Right hindlimb (tissue), 1 donor: Measurements from ENCODE around the gene IGSF22.

Source experiments
- DNase-seq: peaks from one replicate; pipeline ENCODE4 v3.0.0-alpha.2; 2018

The IGSF22 gene

GRCh38 chr11:18726040-18726439, at the start of gene IGSF22:
IGSF22 (minus strand) TSS chr11:18726188; CDS start chr11:18724236, 1,952 bp downstream.
- no peak for DNase-seq

GRCh38 chr11:18774801-18775200, 48.8 kb upstream of the IGSF22 start:
- no peak for DNase-seq

GRCh38 chr11:18773681-18774080, 47.7 kb upstream of the IGSF22 start:
- no peak for DNase-seq

GRCh38 chr11:18773104-18773503, 47.1 kb upstream of the IGSF22 start:
- no peak for DNase-seq

- no peak for DNase-seq
Observed at GRCh38 chr11:18772211-18772610, 46.2 kb upstream of the IGSF22 start.

GRCh38 chr11:18771266-18772035, 45.5 kb upstream of the IGSF22 start:
- DNase-seq: no peak

- DNase-seq: no peak
Observed at GRCh38 chr11:18770479-18771125, 44.6 kb upstream of the IGSF22 start.

- no peak for DNase-seq
Observed at GRCh38 chr11:18769802-18770456, 43.9 kb upstream of the IGSF22 start.

GRCh38 chr11:18768978-18769377, 43.0 kb upstream of the IGSF22 start:
- DNase-seq: no peak

- no peak for DNase-seq
Observed at GRCh38 chr11:18768472-18768901, 42.5 kb upstream of the IGSF22 start.

- DNase-seq: no peak
Observed at GRCh38 chr11:18766015-18766414, 40.0 kb upstream of the IGSF22 start.

GRCh38 chr11:18765554-18765953, 39.6 kb upstream of the IGSF22 start:
- DNase-seq: no peak

- DNase-seq: no peak
Observed at GRCh38 chr11:18761741-18762140, 35.8 kb upstream of the IGSF22 start.

- DNase-seq: no peak
Observed at GRCh38 chr11:18761144-18761543, 35.2 kb upstream of the IGSF22 start.

GRCh38 chr11:18757811-18758210, 31.8 kb upstream of the IGSF22 start:
- no peak for DNase-seq

GRCh38 chr11:18756889-18757288, 30.9 kb upstream of the IGSF22 start:
- no peak for DNase-seq

- no peak for DNase-seq
Observed at GRCh38 chr11:18754308-18754707, 28.3 kb upstream of the IGSF22 start.

GRCh38 chr11:18752502-18752901, 26.5 kb upstream of the IGSF22 start:
- DNase-seq: no peak

GRCh38 chr11:18750944-18751343, 25.0 kb upstream of the IGSF22 start:
- no peak for DNase-seq

- DNase-seq: peak; percentile 38
Observed at GRCh38 chr11:18749681-18750319, 23.8 kb upstream of the IGSF22 start.

GRCh38 chr11:18748766-18749365, 22.9 kb upstream of the IGSF22 start:
- DNase-seq: no peak

GRCh38 chr11:18745251-18745650, 19.3 kb upstream of the IGSF22 start:
- no peak for DNase-seq
